Stimulated activated naive B cell treated with anti-CD40 and anti-IgM and Interleukin-4, amounts not matched to agents 10 μg/mL and 1 μg/mL and 100 μg/mL, for 72 hours (primary cell): ENCODE measurements around the gene RBX1.

ENCODE experiments used
- ATAC-seq, 2 donors: fragments of 150-1000 bp; cut with Tn5 transposase; replicated peaks; 2 replicates each; pipeline ENCODE4 v1.10.0; 2021; ENCODE audit warnings: moderate library complexity in 1 of 2
- DNase-seq: peaks from one replicate; pipeline ENCODE4 v3.0.0; 2021
- H3K27ac Mint-ChIP-seq: one replicate; pipeline ENCODE4 v1.8.0; 2022; ENCODE audit warnings: mild to moderate bottlenecking, mixed read lengths
- H3K27me3 Mint-ChIP-seq, 2 donors: one replicate each; pipeline ENCODE4 v1.8.0; 2022; ENCODE audit warnings: mixed read lengths in 2 of 2
- H3K36me3 Mint-ChIP-seq, 2 donors: one replicate each; pipeline ENCODE4 v1.8.0; 2022; ENCODE audit warnings: mixed read lengths in 2 of 2, mild to moderate bottlenecking in 1 of 2
- H3K4me1 Mint-ChIP-seq, 2 donors: one replicate each; pipeline ENCODE4 v1.8.0; 2022; ENCODE audit warnings: mixed read lengths in 2 of 2, mild to moderate bottlenecking in 1 of 2
- H3K4me3 Mint-ChIP-seq, 2 donors: one replicate each; pipeline ENCODE4 v1.8.0; 2022; ENCODE audit warnings: mild to moderate bottlenecking in 2 of 2, mixed read lengths in 2 of 2, moderate library complexity in 1 of 2
- H3K9me3 Mint-ChIP-seq, 2 donors: one replicate each; pipeline ENCODE4 v1.8.0; 2022; ENCODE audit warnings: mixed read lengths in 2 of 2, mild to moderate bottlenecking in 1 of 2

RBX1 gene

DNA sequence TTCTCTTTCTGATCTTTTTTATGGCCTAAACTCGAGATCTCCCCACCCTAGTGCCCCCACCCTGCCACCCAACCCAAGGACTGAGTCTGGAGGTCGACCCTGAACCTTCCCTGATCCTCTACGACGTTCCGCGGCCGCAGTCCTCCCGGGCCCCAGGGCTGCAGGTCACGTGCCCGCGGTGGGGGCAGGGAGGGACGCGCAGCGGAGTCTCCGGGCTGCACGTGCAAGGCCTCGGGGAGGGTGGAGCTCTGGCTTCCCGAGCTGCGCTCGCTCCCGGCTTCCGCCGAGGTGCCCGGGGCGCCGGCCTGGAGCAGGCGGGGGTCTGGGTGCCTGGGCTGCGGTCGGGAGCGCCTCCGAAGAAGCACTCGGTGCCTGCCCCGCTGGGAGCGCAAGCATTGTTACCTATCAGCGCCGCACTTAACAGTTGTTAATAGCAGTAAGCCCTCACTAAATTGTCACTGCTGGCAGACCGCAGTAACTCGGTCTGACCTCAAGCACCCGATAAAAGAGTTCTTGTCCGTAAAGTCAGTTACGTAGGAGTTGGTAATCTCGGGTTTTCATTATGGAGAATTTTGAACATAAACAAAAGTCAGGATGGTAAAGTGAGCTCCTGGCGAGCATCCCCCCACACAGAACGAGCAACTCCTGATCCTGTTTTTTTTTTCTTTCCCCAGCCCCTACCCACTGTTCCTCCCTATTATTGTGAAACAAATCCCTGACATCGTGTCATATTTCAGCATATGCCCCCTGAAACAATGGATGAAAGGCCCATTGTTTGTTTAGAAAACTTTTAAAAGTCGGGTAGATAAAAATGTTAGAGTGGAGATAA, 71.5 kb downstream of the RBX1 start:
- Mint-ChIP-seq H3K4me1 (peaks cover 3 to 15% of the 10 kb centered on the region in 2 donors), H3K9me3 (no peaks in the 10 kb centered on the region), H3K4me3 (peak overlapping the region; percentile 90 to 98), H3K27ac (peak overlapping the region; percentile 92), H3K36me3 (peaks cover 1 to 5% of the 10 kb centered on the region in 2 donors), H3K27me3 (no peaks in the 10 kb centered on the region)
- DNase-seq: peak; percentile 75
- peak; percentile 79 to 83 for ATAC-seq
